ENCODE measurements around the gene ARRB1. TPM values are rescaled to one million over a fixed set of nuclear protein-coding genes. Genes with fewer than 3 reads are reported as not detected.

The ARRB1 gene
- total and polyA plus RNA-seq, 3 donors from 2014 or later, result 8.4 to 9.8 (median 8.5) TPM

DNA sequence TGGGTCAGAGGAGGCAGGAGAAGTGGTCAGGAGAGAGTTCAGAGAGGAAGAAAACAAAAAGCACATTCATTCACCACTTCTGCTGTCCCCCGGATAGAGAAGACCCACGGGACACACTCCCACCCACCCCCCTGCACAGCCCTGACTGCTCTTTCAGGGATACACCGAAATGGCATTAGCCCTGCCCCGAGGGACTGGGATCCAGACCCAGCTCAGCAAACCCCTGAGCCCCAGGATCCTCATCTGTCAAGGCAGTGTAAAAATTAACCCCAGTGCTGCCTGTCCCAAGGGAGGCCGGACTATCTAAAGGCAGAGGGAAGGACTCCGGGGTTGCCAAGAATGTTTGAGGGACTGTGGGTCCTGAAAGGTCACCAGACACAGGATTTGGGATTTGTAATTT, 79.7 kb downstream of the ARRB1 start:
- Histone ChIP-seq H3K4me1 (no peaks in the 10 kb centered on the region), H3K27me3 (no peaks in the 10 kb centered on the region), H3K4me3 (no peak overlapping the region), H3K36me3 (ENCODE audit: low read depth, missing control alignments) (no peaks in the 10 kb centered on the region), H3K27ac (no peak overlapping the region), H3K9me3 (no peaks in the 10 kb centered on the region)
- DNase-seq, result no peak
- no peak for TF ChIP-seq POLR2A (IDR thresholded peaks at IDR 0.05)
- TF ChIP-seq, protein P1, sequence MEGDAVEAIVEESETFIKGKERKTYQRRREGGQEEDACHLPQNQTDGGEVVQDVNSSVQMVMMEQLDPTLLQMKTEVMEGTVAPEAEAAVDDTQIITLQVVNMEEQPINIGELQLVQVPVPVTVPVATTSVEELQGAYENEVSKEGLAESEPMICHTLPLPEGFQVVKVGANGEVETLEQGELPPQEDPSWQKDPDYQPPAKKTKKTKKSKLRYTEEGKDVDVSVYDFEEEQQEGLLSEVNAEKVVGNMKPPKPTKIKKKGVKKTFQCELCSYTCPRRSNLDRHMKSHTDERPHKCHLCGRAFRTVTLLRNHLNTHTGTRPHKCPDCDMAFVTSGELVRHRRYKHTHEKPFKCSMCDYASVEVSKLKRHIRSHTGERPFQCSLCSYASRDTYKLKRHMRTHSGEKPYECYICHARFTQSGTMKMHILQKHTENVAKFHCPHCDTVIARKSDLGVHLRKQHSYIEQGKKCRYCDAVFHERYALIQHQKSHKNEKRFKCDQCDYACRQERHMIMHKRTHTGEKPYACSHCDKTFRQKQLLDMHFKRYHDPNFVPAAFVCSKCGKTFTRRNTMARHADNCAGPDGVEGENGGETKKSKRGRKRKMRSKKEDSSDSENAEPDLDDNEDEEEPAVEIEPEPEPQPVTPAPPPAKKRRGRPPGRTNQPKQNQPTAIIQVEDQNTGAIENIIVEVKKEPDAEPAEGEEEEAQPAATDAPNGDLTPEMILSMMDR (IDR thresholded peaks at IDR 0.05), result no peak
- 59 to 73% methylated on average over 6 of the region's 6 CpGs for WGBS, 2 donors
- intact Hi-C loops (cut with DNase I; ENCODE audit: low total_unique reads), result no loop called here

DNA sequence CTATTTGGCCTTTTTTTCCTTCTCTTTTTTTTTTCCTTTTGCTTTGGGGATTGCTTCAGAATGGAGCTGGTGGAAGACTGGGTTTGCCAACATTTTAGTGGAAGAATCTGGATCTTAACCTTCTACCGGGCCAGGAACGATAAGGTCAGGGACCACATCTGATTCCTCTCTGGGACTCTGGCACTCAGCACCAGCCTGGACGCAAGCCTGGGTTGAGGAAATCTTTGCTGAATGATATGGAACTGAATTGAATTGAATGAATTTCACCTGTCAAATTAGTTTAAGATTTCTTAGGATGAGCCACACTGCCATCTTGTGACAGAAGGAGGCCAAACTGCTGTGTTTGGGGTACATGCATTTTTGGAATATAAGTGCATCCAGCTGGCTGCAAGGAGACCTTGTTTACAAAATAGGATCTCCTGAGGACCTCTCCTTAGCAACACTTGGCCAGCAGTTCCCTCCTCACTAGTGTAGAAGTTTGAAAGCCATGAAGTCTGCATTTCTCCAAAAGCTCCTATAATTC, 80.5 kb downstream of the ARRB1 start:
- no peaks in the 10 kb centered on the region for H3K36me3 ChIP-seq (ENCODE audit: low read depth, missing control alignments)
- 42 to 49% methylated on average over 3 of the region's 3 CpGs for WGBS, 2 donors
- H3K27me3 ChIP-seq, result no peaks in the 10 kb centered on the region
- H3K4me3 ChIP-seq, result no peak overlapping the region
- DNase-seq, result peak; percentile 42
- no peak for TF ChIP-seq POLR2A (IDR thresholded peaks at IDR 0.05)
- TF ChIP-seq, protein P1 (IDR thresholded peaks at IDR 0.05), result no peak
- H3K4me1 ChIP-seq, result no peaks in the 10 kb centered on the region
- H3K27ac ChIP-seq, result no peak overlapping the region
- H3K9me3 ChIP-seq, result no peaks in the 10 kb centered on the region
- intact Hi-C loops (cut with DNase I; ENCODE audit: low total_unique reads), result no loop called here

DNA sequence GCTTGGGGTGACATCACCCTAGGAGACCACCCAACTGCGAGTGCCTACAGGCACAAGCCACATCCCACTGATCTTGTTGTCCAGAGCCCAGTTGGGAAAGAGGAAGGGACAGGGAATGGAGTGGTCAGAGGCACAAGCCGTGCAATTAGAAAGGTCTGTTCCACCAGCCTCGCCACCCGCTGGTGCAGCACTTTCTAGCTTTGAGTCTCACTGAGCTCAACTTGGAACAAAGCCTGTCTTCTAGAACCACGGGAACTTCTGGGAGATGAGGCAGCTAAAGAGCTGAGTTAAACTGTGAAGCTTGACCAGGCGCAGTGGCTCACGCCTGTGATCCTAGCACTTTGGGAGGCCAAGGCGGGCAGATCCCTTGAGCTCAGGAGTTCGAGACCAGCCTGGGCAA, 81.6 kb downstream of the ARRB1 start:
- H3K27me3 ChIP-seq, result no peaks in the 10 kb centered on the region
- H3K27ac ChIP-seq, result no peak overlapping the region
- no peak for DNase-seq
- intact Hi-C loops (cut with DNase I; ENCODE audit: low total_unique reads), result no loop called here
- 84 to 88% methylated on average over 9 of the region's 9 CpGs for WGBS, 2 donors
- TF ChIP-seq, protein P1 (IDR thresholded peaks at IDR 0.05), result no peak
- TF ChIP-seq POLR2A (IDR thresholded peaks at IDR 0.05), result no peak
- H3K36me3 ChIP-seq (ENCODE audit: low read depth, missing control alignments), result no peaks in the 10 kb centered on the region
- no peaks in the 10 kb centered on the region for H3K4me1 ChIP-seq
- H3K4me3 ChIP-seq, result no peak overlapping the region
- no peaks in the 10 kb centered on the region for H3K9me3 ChIP-seq

DNA sequence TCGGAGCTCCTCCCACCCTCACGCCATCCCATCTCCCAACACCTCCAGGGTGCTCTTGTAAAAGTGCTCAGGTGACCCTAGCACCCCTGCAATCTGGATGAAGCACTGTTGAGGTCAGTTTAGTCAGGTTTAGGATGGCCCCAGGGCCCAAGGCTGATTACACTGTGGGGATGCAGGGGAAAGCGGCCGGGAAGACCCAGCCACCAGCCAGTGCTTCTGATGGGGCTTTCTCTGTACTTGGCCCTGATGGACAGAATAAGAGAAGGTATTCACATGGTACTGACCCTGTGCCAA, 82.1 kb downstream of the ARRB1 start:
- H3K27me3 ChIP-seq, result no peaks in the 10 kb centered on the region
- no peaks in the 10 kb centered on the region for H3K4me1 ChIP-seq
- DNase-seq, result no peak
- H3K9me3 ChIP-seq, result no peaks in the 10 kb centered on the region
- H3K4me3 ChIP-seq, result no peak overlapping the region
- H3K36me3 ChIP-seq (ENCODE audit: low read depth, missing control alignments), result no peaks in the 10 kb centered on the region
- WGBS, 2 donors, result 82 to 100% methylated on average over 2 to 4 of the region's 4 CpGs
- no peak for TF ChIP-seq POLR2A (IDR thresholded peaks at IDR 0.05)
- TF ChIP-seq, protein P1 (IDR thresholded peaks at IDR 0.05), result no peak
- intact Hi-C loops (cut with DNase I; ENCODE audit: low total_unique reads), result no loop called here
- no peak overlapping the region for H3K27ac ChIP-seq

DNA sequence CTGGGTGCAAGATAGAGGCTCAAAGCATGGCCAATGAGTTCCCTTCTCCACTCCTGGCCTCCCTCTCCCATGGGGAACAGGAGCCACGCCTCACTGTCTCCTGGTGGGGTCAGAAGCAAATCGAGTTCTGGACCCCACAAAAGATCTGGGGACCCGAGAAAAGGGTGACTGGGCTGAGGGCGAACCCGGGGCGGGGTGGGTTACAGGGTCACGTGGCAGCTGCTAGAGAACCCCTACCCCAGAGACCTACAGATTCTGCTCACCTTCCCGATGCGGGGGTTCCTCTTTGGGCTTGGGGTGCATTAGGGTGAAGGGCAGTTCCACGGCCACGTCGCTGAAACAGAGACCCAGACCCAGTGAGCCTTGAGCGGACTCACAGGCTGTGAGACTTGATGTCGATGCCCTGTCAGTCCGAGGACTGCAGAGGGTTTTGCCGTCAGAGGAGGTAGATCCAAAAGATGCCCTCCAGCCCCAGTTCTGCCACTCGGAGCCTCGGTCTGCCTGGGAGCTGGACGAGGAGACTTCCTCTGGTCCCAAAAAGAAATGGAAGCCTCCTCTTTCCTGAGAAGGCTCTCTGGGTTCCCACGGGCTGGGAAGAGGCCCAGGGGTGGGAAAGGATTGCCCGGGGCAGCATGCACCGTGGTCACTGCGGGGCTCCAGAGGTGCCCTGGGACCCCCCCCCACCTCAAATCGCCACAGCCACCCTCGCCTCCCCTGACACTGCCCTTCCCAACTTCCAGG, 82.7 kb downstream of the ARRB1 start:
- intact Hi-C loops (cut with DNase I; ENCODE audit: low total_unique reads), result no loop called here
- no peaks in the 10 kb centered on the region for H3K27me3 ChIP-seq
- no peaks in the 10 kb centered on the region for H3K36me3 ChIP-seq (ENCODE audit: low read depth, missing control alignments)
- H3K4me1 ChIP-seq, result no peaks in the 10 kb centered on the region
- no peak overlapping the region for H3K4me3 ChIP-seq
- H3K27ac ChIP-seq, result no peak overlapping the region
- 94 to 95% methylated on average over 19 to 25 of the region's 25 CpGs for WGBS, 2 donors
- TF ChIP-seq, protein P1 (IDR thresholded peaks at IDR 0.05), result no peak
- no peak for TF ChIP-seq POLR2A (IDR thresholded peaks at IDR 0.05)
- no peaks in the 10 kb centered on the region for H3K9me3 ChIP-seq
- DNase-seq, result no peak
